ENCODE results near the gene LIX1L.
"Not testable (repeated sequence)": the region's sequence is repeated elsewhere in the genome, so short reads cannot be mapped to it uniquely, and the experiment has no call there.

LIX1L gene

GRCh38 chr1:145927916-145928643 is 29.7 kb downstream of the LIX1L start:
- DNase-seq, result no peak

GRCh38 chr1:145927063-145927886 is 30.5 kb downstream of the LIX1L start, which contains the start of gene RBM8A:
Gene RBM8A (minus strand): TSS chr1:145927484. CDS start chr1:145927426, 58 bp downstream.
- DNase-seq, result peak; percentile 98

DNA sequence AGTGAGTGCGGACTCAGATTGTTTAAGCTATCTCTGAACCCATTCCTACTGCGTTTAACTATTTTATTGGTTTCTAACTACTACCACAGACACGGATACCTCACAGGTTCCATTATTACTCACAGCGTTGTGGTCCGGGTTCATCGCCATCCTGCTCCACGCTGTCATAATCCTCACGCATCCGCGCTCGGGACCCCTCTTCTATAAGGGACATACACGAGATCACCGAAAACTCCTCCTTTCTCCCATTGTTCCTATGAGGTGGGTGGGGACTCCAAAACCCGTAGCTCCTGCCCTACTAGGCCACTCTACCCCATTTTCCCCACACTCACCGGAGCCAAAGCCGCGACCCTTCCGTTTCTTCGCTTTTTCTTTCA is 31.1 kb downstream of the LIX1L start:
- no peak for DNase-seq

DNA sequence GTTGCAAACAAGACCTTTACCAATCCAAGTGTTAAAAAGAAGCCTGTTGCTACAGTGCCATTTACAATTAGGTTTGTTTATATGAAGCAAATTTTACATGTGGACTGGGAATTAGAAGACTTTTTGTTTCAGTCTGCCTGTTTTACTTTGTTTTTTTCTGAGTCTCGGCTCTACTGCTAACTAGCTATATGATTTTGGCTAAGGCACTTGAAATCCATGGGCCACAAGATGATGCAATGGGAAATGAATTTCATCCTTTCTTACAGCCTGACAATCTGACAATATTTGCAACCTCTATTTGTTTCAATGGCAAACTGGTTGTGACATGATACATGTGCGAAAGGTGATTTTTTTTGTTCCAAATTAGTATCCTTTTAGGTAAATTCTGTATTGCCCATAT is 35.6 kb downstream of the LIX1L start:
- no peak for DNase-seq

DNA sequence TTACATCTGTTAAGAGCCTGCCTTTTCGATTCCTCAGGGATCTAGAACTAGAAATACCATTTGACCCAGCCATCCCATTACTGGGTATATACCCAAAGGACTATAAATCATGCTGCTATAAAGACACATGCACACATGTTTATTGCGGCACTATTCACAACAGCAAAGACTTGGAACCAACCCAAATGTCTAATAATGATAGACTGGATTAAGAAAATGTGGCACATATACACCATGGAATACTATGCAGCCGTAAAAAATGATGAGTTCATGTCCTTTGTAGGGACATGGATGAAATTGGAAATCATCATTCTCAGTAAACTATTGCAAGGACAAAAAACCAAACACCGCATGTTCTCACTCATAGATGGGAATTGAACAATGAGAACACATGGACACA is 37.5 kb downstream of the LIX1L start:
- not testable (repeated sequence) for DNase-seq

- peak; percentile 71 for DNase-seq
Observed at GRCh38 chr1:145918992-145919939, 38.6 kb downstream of the LIX1L start.

GRCh38 chr1:145918144-145918991 is 39.4 kb downstream of the LIX1L start, which contains the start of gene PEX11B:
Gene PEX11B (minus strand): TSS chr1:145918717. CDS start chr1:145918688, 29 bp downstream.
- peak; percentile 93 for DNase-seq

DNA sequence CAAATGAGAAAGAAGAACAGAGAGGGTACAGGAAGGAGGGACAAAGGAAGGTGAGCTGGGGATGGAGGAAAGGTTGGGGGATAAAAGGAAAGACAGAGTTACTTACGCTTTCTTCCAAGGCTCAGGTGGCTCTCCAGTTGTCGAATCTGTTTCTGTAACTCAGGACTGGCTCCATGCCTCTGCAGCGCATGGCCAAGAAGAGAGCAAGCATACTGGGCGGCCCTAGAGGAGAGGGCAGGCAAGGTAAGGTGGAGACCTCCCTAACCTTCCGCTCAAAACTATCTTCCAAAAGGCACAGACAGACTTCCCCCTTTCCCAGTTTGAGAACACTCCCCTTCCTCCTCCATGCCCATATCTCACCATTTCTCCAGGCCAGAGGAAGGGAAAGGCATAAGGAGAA is 40.2 kb downstream of the LIX1L start:
- no peak for DNase-seq

DNA sequence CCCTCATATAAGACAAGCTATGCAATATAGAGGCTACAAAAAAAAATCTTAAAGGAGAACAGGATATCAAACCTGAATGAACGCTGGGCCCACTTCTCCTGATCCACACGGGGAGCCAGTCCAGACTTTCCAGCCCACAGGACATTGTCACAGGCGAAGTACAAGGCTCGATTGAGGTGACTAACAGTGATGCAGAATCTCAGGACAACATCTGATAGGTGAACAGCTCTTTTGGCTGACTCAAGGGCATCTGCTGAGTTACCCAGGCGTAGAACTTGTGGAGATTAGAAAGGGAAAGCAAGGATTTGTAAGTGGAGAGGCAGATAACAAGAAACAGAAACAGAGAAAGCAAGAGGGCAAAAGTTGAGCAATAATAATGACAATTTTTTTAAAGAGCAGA is 41.1 kb downstream of the LIX1L start:
- DNase-seq, result no peak

GRCh38 chr1:145912128-145912641 is 45.6 kb downstream of the LIX1L start:
- DNase-seq, result no peak

DNA sequence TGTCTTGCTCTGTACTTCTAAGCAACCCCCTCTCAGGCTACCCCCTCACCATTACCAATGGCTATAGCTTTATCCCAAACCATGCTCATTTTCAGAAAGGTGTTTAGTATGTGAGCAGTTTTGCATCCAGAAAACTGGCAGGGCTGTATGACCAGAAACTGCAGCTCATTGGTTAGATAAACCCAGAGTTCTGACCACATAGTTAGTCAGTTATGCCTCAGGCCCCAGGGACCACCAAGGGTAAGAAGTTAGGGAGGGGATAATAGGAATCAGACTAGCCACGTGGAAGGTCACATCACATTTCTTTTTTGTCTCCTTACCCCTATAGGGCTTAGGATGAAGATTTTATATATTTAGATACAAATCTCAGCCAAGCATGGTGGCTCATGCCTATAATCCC is 49.2 kb downstream of the LIX1L start:
- no peak for DNase-seq

GRCh38 chr1:145906954-145907753 is 50.7 kb downstream of the LIX1L start:
- DNase-seq, result peak; percentile 66

DNA sequence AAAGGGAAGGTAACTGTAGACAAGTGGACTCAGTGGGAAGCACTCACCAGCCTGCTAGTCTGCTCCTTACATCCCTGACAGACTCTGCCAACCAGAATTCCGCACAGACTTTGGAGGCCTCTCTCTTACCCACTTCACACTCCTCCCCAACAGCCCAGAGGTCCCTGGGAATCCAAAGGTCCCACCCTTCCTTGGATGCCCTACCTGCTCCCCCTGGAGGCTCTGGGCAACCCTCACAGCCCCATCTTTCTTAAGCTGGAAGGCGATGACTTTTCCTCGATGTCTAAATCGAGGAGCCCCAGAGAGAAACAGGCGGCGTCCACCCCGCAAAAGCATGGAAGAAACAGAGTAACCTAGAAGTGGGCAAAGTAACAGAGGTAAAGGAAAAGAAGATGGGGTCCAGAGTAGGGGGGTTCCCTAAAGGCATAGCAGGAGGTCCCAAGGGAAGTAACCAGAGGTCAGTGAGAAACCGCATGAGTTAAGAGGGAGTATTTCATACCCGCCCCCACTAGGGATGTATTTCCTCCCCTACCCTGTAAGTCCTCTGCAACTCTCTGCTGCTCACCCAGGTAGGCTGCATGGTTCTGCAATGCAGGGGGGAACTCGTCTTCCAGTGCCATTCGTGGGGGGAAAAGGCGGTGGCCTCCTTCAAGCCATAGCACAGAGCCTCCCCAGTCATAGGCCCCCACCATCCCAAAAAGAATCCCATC is 56.4 kb downstream of the LIX1L start:
- DNase-seq, result no peak

DNA sequence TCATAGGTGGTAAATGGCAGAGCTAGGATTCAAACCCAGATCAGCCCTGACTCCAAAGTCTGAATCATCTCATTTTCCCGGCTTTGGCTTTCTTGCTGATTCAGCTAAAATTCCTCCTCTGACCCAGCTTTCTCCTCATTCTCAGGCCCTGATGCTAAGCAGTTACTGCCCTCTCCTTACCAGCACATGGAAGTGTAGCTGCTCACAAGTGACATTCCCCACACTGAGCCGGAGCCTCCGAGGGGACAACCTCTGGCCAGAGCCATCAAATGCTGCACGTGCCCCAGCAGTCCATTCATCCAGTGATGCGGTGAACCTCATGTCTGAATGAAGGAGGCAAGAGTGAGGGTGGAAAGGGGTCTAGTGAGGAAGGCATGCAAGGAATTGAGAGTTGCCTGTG is 59.1 kb downstream of the LIX1L start:
- DNase-seq, result no peak

GRCh38 chr1:145897969-145898368 is 59.8 kb downstream of the LIX1L start:
- DNase-seq, result no peak

DNA sequence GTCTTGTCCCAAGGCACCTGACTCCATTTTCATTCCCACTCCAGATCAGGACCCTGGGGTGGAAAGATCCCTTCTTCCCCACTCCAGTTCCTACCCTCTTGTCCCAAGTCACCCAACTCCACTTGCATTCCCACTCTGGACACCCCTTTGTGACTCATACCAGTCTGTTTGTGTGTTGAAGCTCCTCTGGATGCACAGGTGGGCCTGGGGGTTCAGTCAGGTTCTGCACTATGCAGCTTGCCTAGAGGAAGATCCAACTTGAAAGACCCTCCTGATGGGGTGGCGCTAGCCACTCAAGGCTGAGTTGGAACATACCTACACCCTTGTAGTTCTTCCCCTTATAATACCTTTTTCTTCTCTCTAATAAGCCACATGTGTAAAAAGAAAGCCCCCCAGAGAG is 62.3 kb downstream of the LIX1L start:
- no peak for DNase-seq

DNA sequence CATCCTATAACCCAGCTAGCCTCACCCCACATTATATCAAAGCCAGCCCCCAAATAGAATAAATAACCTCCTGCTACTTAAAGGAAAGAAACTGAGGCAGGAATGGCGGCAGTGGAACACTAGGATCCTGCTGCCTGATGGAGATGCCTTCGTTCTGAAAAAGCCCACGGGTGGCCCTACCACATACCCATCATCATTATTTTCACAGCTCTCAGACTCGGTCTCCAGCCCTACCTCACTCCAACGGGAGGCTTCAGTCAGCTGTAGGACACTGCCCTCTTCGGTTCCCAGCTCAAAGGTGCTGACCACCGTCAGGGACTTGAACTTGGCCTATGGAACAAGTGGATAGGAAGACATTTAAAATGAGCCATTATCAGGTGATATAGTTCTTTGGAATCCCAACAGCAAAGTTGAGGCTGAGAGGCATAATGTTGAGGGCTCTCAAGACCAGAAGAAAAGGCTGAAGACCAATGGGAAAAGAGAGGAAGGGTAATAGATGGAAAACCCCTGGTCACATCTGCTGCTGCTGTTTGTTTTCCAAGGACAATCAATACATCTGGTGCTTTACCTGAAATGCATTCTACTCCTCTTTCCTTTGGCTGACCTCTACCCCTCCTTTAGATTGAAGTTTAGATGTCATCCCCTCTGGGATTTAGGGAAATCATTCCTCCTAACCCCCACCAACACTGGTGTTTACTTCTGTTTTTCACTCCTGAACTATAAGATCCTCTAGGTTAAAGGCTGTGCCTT is 64.3 kb downstream of the LIX1L start:
- no peak for DNase-seq

DNA sequence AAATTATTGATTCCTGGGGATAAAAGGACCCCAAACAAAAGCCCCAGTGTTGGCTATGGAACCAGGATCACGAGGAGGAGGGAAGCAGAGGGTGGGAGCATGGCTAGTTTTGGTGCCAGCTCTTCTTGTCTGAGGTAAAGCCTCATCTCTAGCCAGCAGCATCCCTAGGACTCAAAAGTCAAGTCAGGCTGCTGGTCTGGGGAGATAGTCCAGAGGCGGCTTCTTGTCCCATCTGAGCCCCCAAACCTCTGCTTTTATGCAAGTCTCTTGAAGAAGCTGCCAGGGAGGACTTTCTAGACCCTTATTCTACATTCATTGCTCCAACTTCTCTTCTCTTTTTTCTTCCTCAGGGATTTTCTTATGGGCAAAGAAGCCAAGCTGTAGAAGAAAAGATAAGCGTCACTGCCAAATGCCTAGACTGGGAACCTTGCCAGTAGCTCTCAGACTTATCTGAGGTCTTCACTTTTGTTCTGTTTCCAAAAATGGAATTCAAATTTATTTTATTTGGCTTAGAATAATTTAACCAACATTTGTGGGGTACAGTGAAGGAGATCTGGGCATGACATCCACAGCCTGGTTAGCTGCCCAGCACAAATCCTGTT is 65.2 kb downstream of the LIX1L start:
- no peak for DNase-seq

Data from femur (tissue), 1 donor.